NCI-H345 treated with DMSO at 0.1 percent for 48 hours (cell line): ENCODE measurements around the gene CX3CL1.

Experiments
- DNase-seq: peaks from one replicate; lab custom pipeline; 2025; ENCODE audit not compliant: unreplicated experiment; lab: John Stamatoyannopoulos, UW

CX3CL1 gene

DNA sequence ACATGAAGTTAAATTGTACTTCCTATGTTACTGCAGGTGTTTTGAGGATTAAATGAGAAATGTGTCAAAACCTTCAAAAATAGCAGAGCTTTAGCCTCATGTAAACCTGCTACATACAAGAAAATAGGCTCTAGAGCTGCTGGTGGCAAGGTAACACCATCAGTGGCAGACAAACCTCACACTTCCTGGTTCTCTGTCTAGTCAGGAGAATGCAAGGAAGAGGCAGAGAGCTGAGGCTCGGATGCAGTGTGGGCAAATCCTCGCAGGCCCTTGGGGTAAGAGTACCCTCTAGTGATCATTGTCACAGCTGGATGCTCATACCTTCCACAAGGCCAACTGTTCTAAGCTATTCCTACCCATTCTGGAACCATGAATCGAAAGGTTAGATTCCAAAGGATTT lies 60.7 kb downstream of the CX3CL1 start:
- no peak for DNase-seq

DNA sequence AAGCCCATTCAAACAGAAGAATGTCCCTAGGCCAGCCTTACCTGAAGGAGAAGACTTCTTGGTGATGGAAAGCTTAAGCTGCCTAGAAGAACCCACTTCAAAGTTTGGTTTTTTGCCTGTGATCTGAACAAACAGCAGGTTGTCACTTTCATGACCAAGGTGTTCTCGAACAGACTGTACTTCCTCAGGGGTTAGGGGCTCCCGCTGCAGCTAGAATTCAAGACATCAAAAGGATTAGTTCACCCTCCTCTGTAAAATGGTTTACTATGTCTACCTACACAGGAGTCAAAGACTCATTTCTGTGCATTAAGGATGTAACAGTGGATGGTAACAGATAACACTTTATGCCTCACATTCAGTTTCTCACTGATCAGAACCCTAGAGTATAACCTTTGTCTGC lies 61.7 kb downstream of the CX3CL1 start:
- no peak for DNase-seq
